HG03103 (cell line): Measurements from ENCODE around the gene CEP70.
"Not testable (repeated sequence)": the region's sequence is repeated elsewhere in the genome, so short reads cannot be mapped to it uniquely, and the experiment has no call there.

ENCODE experiments used
- ATAC-seq: cut with Tn5 transposase; IDR thresholded peaks from one replicate; pipeline ENCODE4 v1.9.1; 2021; ENCODE audit warnings: low read depth; ENCODE audit not compliant: unreplicated experiment

CEP70 gene, protein sequence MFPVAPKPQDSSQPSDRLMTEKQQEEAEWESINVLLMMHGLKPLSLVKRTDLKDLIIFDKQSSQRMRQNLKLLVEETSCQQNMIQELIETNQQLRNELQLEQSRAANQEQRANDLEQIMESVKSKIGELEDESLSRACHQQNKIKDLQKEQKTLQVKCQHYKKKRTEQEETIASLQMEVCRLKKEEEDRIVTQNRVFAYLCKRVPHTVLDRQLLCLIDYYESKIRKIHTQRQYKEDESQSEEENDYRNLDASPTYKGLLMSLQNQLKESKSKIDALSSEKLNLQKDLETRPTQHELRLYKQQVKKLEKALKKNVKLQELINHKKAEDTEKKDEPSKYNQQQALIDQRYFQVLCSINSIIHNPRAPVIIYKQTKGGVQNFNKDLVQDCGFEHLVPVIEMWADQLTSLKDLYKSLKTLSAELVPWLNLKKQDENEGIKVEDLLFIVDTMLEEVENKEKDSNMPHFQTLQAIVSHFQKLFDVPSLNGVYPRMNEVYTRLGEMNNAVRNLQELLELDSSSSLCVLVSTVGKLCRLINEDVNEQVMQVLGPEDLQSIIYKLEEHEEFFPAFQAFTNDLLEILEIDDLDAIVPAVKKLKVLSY

DNA sequence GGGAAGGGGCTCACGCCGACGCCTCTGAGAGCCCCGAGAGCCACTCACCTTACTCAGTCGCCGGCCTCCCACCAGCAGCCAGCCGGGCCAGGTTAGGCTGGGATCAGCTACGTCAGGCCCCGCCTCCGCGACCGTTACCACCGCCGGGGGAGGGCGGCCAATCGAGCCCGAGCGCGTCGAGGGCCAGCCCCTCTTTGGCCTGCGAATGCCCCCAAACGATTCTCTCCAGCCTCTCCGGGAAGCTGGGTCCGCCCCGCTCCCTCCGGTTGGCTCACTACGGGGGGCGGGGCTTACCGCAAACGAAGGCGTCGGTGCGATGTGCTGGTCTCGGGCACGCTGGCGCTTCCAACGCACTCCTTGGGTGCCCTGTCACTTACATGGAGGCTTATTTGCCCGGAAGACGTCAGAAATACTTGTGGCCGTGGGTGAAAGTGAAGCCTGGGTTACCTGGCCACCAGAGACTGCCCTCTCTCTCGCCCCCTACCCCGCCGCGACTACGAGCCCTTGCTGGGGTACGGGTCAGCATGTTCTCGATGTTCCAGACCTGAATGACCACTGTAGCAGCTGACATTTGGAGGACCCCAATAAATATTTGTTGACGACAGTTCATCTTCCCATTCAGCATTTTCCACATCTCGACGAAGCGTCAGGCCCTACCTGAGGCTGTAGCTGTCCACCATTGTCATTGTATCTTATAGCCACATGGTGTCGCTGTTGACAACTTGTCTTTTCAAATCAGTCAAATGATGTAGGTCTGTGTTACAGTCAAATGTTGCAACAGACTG lies at the start of gene CEP70:
Gene CEP70, minus strand, starts transcription at position 111 of the 785 bp plus-strand sequence. CDS start 21,333 bp downstream, outside the sequence.
- ATAC-seq, result peak; percentile 74

DNA sequence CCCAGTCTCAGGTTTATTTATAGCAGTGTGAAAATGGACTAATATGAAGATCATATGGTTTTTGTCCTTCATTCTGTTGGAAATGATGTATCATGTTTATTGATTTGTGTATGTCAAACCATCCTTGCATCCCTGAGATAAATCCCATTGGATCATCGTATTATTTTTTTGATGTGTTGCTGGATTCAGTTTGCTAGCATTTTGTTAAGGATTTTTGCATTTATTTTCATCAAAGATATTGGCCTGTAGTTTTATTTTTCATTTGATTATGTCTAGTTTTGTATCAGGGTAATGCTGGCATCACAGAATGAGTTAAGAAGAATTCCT lies 48.8 kb upstream of the CEP70 start:
- no peak for ATAC-seq

DNA sequence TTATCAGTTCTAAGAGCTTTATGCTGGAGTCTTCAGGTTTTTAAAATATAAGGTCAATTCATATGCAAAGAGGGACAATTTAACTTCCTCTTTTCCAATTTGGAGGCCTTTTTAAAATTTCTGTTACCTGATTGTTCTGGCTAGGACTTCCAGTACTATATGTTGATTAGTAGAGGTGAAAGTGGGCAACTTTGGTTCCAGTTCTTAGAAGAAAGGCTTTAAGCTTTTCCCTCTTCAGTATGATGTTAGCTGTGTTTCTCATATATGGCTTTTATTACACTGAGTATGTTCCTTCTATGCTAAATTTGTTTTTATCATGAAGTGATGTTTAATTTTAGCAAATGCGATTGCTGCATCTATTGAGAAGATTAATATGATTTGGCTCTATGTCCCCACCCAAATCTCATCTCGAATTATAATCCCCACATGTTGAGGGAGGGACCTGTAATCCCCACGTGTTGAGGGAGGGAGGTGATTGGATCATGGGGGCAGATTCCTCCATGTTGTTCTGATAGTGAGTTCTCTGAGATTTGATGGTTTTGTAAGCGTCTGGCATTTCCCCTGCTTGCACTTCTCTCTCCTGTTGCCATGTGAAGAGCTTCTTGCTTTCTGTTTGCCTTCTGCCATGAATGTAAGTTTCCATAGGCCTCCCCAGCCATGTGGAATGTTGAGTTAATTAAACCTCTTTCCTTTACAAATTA lies 48.3 kb upstream of the CEP70 start:
- no peak for ATAC-seq

DNA sequence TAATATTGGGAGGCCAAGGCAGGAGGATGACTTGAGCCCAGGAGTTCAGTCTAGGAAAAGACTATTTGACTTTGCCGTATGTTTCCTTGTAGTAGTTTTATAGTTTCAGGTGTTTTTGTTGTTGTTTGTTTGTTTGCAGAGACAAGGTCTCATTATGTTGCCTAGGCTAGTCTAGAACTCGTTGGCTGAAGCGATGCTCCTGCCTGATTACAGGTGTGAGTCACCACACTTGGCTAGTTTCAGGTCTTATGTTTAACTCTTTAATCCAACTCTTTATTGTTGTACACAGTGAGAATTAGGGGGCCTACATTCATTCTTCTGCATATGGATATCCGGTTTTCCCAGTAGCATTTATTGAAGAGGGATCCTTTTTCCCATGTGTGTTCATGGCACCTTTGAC lies 46.5 kb upstream of the CEP70 start:
- no peak for ATAC-seq

DNA sequence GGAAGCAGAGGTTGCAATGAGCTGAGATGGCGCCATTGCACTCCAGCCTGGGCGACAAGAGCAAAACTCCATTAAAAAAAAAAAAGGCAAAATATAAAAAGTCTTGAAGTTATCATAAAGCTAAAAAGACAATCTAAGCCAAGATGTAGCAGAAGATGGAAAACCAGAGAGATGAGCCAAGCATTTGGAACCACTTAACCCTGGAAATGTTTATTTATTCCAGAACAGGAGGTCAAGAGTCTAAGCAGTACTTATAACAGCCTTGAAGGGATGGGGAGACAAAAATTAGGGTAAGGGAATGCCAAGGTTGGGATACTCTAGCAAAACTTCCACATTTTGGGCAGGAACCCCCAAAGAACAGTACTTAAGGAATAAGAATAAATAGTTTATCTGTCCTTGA lies 44.6 kb upstream of the CEP70 start:
- ATAC-seq, result no peak

DNA sequence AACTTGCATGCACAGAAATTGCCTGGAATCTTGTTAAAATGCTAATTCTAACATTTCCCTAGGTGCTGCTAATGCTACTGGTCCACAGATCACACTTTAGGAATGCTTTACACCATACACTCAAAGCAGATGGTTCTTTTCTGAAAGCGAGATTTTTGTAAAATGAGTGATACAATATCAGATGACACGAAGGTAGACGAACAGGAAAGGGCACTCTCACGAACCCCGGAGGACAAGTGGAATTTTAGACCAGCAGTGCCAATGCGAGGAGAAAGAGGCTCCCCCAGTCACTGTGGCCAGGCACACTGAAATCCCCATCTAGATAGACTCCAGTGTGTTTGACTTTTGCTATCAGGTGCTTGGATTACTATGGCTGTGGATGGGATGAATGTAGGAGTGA lies 35.5 kb upstream of the CEP70 start:
- no peak for ATAC-seq

DNA sequence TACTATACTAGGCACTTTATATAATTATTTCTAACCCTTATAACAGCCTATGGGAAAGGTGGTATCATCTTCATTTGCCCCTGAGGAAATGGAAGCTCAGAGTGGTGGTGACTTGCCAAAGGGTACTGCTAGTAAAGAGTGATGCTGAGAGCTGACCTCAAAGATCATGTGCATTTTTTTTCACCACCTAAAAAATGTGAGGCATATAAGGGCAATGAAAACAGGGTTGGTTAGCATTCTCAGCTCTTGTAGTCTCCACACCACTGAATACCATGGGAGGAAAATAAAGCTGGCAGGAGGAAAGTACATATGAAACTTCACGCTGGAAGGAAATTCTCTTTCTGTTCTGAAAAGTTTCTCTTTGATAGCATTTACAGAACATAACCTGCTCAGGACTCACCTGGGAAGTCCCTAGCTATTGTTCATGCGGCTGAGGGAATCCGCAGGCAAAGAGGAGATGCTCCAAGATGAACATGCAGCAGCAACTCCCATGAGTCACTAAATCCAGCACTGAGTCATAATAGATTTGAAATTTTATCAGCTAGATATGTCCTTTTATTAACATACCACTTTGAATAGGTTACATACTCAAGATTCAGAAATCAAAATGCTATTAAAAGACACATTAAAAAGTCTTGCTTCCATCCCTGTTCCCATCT lies 31.8 kb upstream of the CEP70 start:
- ATAC-seq, result no peak

DNA sequence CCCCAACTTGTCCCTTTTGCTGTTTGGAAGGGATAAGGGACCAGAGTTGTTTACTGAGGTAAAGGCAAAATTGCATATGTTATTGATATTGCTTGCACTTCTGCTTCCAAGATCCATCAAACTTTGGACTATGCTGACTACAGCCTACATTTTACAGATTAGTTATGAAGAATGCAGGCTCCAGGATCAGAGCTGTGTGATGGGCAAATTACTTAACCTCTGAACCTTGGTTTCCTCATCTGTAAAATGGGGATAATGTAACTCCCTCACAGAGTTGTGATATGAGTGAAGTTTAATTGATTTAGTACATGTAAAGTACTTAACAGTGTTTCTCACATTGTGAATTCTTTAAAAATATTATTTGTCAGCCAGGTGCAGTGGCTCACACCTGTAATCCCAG lies 30.5 kb upstream of the CEP70 start:
- no peak for ATAC-seq

DNA sequence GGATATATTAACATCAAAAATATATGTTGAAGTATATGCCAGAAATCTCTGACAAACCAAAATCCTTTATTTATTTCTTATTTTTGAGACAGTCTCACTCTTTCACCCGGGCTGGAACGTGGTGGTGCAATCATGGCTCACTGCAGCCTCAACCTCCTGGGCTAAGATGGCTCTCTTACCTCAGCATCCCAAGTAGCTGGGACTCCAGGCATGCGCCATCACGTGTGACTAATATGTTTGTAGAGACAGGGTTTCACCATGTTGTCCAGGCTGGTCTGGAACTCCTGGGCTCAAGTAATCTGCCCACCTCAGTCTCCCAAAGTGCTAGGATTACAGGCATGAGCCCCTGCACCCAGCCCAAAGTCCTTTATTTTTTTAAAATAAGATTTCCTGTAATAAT lies 26.4 kb upstream of the CEP70 start:
- no peak for ATAC-seq

DNA sequence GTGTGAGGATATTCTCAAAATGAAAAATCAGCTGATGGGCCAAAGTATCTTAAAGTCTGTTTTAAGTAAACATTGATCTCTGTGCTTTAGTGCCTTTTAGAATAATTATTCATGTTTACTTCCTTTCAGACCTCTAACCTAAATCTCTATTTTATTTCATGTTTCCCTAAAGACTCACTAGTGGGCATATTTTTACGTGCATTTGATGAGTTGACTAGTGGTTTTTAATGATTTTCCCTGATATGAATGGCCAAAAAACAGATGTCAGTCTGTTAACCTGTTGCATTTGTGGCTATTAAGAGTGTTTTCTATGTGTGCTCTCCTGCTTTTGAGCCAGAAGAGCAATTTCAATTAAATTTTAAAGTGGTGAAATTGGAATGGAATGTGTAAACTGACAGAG lies 21.4 kb upstream of the CEP70 start:
- no peak for ATAC-seq

DNA sequence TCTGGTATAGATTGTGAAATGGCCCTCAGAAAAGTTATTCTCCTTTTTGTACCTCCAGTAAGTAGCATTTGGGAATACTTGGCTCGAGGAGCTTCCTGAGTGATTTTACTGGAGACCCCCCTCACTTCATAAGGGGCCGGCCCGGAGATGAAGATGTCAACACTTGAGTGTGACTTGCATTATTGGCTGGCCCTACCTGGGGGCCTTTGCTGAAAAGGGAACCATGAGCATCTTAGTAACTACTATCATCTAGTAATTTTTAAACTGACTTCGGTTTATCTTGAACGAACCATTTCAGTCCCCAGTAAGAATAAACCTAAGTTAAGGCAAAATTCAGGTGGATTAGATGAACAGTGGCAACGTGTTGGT lies 15.8 kb upstream of the CEP70 start:
- ATAC-seq, result no peak

DNA sequence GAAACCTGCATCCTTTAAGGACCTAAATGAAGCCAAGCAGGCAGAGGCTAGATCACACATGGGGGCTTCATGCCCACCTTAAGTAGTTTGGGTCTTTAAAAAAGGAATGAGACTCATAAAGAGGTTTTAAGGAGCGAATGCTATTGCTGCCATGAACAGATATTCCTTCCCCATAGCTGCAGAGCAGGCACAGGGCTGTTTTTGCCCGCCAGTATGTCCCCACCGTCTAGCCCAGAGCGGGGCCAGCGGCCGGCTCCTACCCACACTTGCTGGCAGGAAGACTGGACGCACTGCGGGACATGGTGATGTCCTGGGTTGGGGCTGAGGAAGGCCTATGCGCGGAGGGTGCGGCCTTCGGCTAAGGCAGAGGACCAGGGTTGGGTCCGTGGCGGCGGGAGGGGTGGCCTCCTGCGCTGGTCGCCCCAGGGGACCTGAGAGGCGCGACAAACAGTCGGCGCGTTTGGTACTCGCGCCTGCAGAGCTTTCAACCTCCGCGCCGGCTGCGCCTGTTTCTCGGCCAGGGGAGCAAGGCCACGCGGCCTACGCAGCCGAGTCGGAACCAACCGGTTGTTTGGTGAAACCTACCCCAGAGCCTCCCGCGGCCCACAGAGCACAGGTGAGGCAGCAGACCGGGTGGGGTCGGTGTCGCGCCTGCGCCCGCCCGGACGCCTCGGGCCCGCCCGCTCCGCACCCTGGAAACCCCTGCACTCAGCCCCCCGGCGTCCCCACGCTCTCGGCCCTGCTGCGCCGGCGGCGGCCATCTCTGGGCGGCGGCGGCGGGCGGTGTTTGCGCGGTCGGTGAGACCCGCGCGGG lies 14.5 kb upstream of the CEP70 start, which contains the start of gene FAIM:
Gene FAIM, plus strand, starts transcription at position 450 of the 814 bp plus-strand sequence. CDS start 10,956 bp downstream, outside the sequence.
- ATAC-seq, result peak; percentile 59

DNA sequence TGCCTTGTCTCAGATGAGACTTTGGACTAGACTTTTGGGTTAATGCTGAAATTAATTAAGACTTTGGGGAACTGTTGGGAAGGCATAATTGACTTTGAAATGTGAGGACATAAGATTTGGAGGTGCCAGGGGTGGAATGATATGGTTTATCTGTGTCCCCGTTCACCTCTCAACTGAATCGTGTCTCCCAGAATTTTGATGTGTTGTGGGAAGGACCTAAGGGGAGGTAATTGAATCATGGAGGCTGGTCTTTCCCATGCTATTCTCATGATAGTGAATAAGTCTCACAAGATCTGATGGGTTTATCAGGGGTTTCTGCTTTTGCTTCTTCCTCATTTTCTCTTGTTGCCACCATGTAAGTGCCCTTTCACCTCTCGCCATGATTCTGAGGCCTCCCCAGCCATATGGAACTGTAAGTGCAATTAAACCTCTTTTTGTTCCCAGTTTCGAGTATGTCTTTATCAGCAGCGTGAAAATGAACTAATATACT lies 10.1 kb upstream of the CEP70 start:
- not testable (repeated sequence) for ATAC-seq

DNA sequence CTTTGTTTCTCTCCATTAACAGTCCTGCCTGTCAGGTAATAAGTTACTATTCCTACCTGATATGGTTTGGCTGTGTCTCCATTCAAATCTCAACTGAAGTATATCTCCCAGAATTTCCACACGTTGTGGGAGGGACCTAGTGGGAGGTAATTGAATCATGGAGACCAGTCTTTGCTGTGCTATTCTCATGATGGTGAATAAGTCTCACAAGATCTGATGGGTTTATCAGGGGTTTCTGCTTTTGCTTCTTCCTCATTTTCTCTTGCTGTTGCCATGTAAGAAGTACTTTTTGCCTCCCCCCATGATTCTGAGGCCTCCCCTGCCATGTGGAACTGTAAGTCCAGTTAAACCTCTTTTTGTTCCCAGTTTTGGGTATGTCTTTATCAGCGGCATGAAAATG lies 7.6 kb upstream of the CEP70 start:
- not testable (repeated sequence) for ATAC-seq

DNA sequence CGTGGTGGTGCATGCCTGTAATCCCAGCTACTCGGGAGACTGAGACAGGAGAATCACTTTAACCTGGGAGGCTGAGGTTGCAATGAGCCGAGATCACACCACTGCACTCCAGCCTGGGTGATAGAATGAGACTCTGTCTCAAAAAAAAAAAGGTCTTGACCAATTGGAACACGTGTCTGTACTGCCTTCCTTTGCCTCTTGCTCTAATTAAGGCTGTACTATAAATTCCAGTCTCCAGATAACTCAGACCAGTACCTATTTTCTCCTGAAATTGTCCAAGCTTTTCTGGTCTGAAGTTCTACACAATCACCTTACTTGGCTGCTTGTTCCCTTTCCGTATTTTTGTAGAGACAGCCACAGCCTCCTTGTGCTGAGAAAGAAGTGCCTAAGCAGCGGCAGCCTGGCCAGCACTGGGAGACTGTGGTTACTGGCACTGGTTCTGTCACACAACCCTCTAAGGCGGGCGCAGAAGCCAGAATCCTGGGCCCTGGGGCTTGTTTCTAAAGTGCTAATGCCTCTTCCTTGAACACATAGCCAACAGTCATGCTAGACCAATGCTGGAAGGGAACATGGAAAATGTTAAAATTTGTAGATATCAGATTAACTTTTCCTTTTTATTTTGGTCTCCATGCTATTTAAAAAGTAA lies 6.2 kb upstream of the CEP70 start:
- ATAC-seq, result no peak

DNA sequence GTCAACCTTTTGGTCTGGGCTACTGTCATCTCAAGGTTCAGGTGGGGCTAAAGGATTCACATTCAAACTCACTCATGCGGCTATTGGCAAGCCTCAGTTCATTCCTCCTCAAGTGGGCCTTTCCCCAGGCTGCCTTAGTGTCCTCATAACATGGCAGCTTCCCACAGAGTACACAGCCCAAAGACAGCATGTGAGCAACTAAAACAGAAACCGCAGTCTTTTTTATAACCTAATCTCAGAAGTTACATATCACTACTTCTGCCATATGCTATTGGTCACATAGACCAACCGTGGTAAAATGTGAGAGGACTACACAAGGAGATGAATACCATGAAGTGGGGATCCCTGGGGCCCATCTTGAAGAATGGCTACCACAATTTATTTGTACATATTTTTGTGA lies 4.5 kb upstream of the CEP70 start:
- ATAC-seq, result no peak

DNA sequence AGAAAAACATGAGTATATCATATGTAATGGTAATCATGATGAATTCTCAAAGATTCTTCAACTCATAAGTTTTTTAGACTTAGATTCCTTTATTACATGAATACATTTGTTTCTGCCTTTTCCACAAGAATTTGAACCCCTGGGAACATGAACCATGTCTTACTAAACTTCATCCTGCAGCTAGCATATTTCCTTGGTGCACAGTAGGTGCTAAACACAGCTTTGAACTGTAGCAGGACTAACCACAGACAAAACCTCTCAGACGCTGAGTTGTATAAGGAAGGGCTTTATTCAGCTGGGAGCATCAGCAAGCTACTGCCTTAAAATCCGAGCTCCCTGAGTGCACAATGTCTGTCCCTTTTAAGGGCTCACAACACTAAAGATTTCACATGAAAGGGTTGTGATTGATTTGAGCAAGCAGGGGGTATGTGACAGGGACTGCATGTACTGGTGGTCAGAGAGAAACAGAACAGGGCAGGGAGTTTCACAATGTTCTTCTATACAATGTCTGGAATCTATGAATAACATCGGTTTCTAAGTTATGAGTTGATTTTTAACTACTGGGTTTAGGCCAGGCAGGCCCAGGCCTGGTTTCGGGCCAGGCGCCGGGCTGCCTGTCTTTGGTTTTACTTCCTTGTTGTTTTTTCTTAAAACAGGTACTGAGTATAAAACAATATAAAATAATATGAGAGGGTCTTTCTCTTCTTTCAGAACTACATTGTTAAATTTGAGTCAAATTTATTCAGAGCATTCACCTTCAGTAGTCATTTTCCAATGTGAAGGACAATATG lies 3.3 kb upstream of the CEP70 start:
- ATAC-seq, result not testable (repeated sequence)

DNA sequence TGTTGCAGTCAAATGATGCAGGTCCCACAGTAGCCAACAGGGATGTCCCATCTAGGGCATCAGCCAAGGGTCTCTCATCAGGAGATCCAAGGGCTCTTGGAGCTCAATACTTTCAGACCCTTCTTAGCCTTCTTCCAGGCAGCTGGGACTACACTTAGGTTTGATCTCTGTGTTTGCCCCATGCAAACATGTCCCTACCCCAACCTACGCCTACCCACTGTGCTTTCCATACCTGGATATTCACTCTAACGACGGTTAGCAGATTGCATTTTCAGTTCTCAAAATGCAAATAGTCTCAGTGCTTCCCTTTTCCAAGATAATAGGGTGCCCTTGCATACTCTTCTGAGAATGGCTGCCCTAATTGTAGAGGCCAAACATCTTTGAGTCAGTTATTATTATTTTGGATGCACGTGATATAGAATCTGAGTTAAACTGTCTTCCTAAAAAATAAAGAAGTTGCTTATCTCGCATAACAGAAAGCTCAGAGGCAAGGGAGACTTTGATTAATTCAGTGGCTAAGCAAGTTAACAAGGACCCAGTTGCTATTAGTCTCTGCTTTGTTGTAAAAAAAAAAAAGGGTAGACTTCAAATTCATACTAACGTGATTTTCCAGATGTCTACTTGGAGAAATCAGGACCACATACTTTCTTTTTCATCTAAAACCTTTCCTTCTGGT lies 1.0 kb upstream of the CEP70 start:
- peak; percentile 15 for ATAC-seq
